ENCODE results near the gene RPL28.
A peak's percentile ranks its signal among the peaks of the same experiment; 100 is the strongest.

The RPL28 gene

GRCh38 chr19:55353803-55354697 is 31.7 kb upstream of the RPL28 start:
- DNase-seq (ENCODE audit: low spot score) = peak; percentile 87

GRCh38 chr19:55354698-55355212 is 31.0 kb upstream of the RPL28 start, which contains the start of gene COX6B2:
Gene COX6B2 (minus strand): TSS chr19:55354719. CDS start chr19:55354521, 198 bp downstream.
- DNase-seq (ENCODE audit: low spot score) = no peak

- DNase-seq (ENCODE audit: low spot score) = no peak
Observed at GRCh38 chr19:55355213-55355821, 30.4 kb upstream of the RPL28 start.

GRCh38 chr19:55358493-55358892 is 27.2 kb upstream of the RPL28 start:
- no peak for DNase-seq (ENCODE audit: low spot score)

GRCh38 chr19:55358943-55359908 is 26.5 kb upstream of the RPL28 start:
- no peak for DNase-seq (ENCODE audit: low spot score)

- no peak for DNase-seq (ENCODE audit: low spot score)
Observed at GRCh38 chr19:55360902-55361301, 24.8 kb upstream of the RPL28 start.

- DNase-seq (ENCODE audit: low spot score) = no peak
Observed at GRCh38 chr19:55362174-55362989, 23.4 kb upstream of the RPL28 start.

- no peak for DNase-seq (ENCODE audit: low spot score)
Observed at GRCh38 chr19:55362990-55363716, 22.6 kb upstream of the RPL28 start, which contains the start of gene GARIN5B. Gene GARIN5B (minus strand): TSS chr19:55363260. CDS start chr19:55363066, 194 bp downstream.

GRCh38 chr19:55365245-55365644 is 20.5 kb upstream of the RPL28 start:
- no peak for DNase-seq (ENCODE audit: low spot score)

- DNase-seq (ENCODE audit: low spot score) = no peak
Observed at GRCh38 chr19:55365964-55366363, 19.8 kb upstream of the RPL28 start.

GRCh38 chr19:55366790-55367189 is 18.9 kb upstream of the RPL28 start:
- DNase-seq (ENCODE audit: low spot score) = no peak

GRCh38 chr19:55368106-55368505 is 17.6 kb upstream of the RPL28 start:
- no peak for DNase-seq (ENCODE audit: low spot score)

GRCh38 chr19:55368701-55369563 is 16.8 kb upstream of the RPL28 start:
- DNase-seq (ENCODE audit: low spot score) = no peak

- DNase-seq (ENCODE audit: low spot score) = peak; percentile 45
Observed at GRCh38 chr19:55369653-55370304, 16.0 kb upstream of the RPL28 start.

- DNase-seq (ENCODE audit: low spot score) = no peak
Observed at GRCh38 chr19:55370305-55370988, 15.3 kb upstream of the RPL28 start, which contains the start of gene IL11. Gene IL11 (minus strand): TSS chr19:55370463. CDS start chr19:55370310, 153 bp downstream.

- DNase-seq (ENCODE audit: low spot score) = no peak
Observed at GRCh38 chr19:55372316-55373081, 13.2 kb upstream of the RPL28 start.

GRCh38 chr19:55373306-55373992 is 12.3 kb upstream of the RPL28 start:
- no peak for DNase-seq (ENCODE audit: low spot score)

Measured in germinal center (tissue), 1 donor.